HG02798 (cell line): ENCODE measurements around the gene EPHA1.
A peak's percentile ranks its signal among the peaks of the same experiment; 100 is the strongest.
"Not testable (repeated sequence)": the region's sequence is repeated elsewhere in the genome, so short reads cannot be mapped to it uniquely, and the experiment has no call there.

Experiments used
- ATAC-seq: cut with Tn5 transposase; IDR thresholded peaks from one replicate; pipeline ENCODE4 v1.9.1; 2021; ENCODE audit warnings: mild to moderate bottlenecking; ENCODE audit not compliant: unreplicated experiment, poor library complexity

EPHA1 gene

DNA sequence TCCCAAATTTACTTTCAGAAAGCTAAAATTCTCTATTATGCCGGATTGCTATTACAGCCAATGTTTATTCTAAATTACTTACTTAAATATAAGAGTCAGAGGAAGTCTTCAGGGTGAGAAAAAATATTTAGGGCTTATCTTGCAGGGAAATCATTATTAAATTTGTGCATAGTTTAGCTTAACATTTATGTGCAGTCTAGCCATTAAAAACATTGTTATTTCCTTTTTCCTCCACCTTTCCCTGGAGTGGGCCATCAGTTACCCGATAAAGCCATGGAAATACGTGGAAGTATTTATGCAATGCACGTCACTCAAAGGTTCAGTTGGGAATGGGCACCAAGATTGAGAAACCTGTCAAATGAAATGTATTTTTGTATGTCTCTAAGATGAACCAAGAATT lies 25.1 kb upstream of the EPHA1 start:
- ATAC-seq, result no peak

DNA sequence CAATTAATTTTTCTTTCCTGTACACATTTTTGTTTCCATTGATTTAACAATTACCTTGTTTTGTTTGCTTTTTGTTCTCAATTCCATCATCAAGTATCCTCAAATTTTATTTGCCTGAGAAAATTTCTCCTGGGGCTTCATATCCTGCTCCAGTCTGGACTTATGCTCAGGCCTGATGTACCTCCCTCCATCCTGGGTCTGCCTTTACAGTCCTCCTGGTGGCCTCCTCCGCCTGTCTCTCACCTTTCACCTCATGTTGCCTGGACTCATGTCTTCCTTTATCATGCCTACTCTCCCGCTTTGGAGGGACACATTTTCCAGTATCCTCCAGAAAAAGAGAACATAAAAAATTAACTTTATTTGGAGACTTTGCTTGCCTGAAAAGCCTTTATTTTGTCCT lies 22.5 kb upstream of the EPHA1 start:
- no peak for ATAC-seq

DNA sequence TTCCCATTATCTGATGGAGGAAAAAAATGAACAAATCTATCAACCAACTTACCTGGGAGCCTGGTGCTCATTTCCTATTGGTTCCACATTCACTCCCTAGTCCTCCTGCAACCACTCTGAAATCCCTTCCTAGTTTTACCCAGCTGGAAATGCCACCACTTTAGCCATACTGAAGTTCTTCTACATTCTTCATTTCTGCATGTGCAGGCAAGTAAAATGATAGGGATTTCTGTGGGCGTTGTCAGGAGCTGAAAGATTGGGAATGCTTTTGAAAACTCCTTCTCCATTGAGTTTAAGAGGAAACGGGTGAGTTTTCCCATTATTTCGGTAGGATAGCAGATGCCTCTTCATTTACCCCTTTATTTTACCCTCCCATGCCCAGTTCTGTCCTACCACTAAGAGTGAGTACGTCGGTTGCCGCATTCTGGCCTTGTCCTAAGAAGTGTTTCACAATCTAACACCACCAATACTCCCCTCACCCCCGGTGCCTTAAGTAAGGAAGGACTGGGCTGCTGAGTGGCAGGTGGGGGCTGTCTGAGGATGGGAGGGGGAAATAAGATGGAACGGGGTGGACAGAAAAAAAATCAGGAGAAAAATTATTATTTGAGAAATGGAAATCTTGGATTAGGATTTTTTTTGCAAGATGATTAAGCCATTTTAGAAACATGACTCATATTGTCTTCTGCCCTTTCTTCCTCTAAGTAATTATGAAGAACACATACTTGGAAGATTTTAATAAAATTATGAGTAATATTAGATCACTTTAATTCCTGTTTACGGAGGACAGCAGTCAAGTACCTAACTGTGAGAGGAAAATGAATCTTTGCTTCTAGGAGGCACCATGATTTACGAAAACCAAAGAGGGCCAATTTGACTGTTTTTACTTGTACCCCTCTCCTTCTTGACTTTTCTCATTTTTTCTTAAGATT lies 21.4 kb upstream of the EPHA1 start:
- no peak for ATAC-seq

DNA sequence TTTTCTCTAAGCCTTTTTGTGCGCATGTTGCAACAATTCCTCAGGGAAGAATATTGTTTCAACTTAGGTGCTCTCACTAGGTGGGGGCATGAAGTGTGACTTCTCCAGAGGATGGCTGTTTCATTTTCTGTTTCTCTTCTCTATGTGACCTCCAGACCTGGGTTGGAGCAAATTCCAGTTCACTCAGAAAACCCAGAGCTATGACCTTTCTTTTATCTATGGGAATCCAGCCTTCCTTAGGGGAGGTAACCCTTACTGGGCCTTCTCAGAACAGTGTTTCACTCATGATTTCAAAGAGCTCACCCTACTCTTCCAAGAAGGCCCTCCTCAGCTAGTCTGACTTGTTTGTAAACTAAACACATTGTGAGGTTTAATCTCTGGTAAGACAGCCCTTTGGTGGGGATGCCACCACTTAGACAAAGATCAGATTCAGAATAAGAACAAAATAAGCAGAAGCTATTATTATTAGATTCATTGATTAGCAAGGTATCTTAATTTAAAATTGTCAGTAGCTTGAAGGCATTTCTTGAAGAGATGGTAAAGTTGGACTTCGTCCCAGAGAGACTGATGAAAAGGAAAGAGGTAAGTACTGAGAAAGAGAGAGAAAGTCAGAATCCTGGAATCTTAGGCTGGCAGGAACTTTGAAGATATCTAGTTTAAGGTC lies 18.0 kb upstream of the EPHA1 start:
- ATAC-seq, result no peak

DNA sequence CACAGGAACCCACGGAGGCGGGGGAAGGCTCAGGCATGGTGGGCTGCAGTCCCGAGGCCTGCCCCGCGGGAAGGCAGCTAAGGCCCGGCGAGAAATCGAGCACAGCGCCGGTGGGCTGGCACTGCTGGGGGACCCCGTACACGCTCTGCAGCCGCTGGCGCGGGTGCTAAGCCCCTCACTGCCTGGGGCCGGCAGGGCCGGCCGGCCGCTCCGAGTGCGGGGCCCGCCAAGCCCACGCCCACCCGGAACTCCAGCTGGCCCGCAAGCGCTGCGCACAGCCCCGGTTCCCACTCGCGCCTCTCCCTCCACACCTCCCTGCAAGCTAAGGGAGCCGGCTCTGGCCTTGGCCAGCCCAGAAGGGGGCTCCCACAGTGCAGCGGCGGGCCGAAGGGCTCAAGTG lies 15.8 kb upstream of the EPHA1 start:
- not testable (repeated sequence) for ATAC-seq

DNA sequence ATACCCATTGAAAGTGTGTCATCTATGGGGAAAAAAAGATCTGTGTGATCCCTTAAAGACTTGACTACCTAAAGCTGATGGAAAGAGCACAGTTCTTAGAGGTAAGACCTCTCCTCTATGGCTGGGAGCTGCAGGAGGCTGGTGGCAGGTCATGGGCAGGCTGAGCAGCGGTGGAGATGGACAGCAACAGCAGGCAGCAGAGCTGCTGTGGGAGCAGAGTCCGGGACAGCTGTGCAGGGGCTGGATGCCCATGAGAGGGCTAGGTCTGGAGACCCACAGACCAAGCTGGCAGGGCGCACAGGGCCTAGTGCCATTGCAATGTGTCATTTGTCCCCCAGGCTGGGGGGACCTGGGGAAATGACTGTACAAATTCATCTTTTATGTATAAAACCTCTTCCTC lies 13.4 kb upstream of the EPHA1 start:
- no peak for ATAC-seq

DNA sequence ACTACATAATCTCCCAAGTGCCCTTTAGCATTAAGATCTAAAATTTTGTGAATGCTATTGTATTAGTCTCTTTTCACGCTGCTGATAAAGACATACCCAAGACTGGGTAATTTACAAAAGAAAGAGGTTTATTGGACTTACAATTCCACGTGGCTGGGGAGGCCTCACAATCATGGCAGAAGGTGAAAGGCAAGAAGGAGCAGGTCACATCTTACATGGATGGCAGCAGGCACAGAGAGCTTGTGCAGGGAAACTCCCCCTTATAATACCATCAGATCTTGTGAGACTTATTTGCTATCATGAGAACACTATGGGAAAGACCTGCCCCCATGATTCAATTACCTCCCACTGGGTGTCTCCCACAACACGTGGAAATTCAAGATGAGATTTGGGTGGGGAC lies 12.0 kb upstream of the EPHA1 start:
- not testable (repeated sequence) for ATAC-seq

DNA sequence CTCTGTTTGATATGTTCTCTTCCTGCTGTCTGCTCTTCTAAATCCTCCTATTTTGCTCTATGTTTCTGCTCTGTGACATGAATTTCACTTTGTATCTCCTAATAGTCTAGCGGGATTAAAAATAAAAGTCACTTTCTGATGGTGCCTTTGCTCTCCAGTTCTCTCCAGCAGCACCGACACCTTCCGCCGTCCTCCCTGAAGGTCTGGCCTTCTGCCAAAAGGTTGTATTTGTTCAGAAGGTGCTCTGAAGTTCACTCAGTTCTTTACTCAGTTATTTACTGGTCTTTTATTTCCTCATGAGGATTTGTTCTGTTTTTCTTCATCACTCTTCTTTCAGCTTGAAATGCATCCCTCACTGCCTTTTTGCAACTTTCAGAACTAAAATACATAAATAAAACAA lies 11.2 kb upstream of the EPHA1 start:
- no peak for ATAC-seq

DNA sequence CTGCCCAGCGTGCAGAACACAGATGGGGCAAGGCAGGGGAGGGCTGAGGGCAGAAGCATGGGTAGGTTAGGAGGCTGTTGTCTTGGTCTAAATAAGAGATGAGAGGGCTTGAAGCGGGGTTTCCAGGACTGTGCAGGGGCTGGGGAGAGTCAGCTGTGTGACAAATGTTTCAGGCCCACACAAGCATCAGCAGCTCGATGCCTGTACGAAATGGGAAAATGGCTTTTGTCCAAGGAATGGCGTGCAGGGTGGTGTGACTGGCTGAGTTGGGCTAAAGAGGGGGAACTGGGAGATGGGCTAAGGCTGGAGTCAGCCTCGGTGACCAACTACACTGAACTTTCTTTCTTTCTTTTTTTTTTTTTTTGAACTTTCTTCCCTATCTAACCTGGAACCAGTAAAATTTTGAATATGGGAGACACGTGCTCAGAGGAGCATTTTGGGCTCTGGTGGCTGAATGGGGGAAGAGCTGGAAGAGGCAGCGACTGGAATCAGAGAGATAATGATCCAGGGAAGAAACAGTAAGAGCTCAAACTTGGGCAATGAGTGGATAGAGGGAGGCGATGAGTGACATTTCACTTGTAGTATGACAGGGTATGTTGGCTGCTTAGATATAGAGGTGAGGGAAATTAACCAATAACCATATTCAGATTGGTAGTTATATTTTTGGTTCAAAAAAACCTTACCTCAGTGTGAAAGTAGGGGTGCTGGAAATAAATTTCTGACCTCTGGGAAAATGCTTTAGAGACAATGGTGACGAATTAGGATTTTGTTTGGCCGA lies 10.2 kb upstream of the EPHA1 start:
- no peak for ATAC-seq

DNA sequence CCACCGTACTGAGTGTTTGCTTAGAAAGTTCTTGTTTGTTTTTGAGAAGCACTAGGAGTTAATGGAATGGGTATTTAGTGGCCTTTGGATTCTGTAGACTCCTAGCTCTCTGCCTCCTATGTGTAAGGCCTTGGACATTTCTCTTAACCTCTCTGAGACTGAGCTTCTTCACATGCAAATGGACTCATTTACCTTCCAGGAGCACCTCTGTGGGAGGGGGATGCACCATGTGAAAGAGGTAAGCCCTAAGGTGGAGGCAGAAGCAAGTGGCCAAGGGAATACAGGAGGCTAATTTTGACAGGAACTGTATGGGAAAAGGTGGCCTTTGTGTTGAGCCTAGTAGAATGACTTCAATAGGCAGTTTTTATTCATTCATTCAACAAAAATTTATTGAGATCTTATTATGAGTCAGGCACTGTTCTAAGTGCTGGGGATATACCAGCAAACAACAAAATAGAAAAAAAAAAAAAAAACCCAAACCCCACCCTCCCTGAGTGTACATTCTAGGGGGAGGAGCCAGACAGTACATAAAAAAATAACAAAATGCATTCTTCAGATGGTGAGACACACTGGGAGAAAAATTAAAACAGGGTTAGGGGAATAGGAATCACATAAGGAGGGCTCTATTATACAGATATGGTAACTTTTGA lies 9.2 kb upstream of the EPHA1 start:
- ATAC-seq, result no peak

DNA sequence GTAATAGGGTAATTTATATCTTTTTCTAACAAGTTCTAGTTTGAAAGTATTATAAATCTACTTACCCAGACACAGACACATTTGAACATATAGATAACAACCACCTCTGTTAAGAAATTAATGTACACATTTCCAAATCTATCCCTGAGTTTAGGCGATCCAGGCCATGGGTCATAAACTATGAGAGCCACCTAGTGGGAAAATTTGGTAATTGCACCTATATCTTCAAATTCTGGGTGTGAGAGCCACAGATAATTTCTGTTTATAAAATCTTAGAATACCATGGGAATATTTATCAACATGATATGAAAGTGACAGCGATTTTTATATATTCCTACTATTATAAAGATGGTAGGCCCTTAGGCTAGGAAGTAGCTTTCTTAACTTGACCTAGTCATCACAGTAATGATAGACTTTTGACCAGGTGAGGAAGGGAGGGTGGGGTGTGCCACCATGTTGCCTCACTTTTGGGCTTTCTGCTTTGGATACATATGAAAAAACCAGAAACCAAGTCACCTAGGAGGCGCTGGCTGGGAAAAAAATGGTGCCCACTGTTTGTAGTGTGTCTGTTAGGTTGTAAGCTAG lies 8.0 kb upstream of the EPHA1 start:
- ATAC-seq, result peak; percentile 66

DNA sequence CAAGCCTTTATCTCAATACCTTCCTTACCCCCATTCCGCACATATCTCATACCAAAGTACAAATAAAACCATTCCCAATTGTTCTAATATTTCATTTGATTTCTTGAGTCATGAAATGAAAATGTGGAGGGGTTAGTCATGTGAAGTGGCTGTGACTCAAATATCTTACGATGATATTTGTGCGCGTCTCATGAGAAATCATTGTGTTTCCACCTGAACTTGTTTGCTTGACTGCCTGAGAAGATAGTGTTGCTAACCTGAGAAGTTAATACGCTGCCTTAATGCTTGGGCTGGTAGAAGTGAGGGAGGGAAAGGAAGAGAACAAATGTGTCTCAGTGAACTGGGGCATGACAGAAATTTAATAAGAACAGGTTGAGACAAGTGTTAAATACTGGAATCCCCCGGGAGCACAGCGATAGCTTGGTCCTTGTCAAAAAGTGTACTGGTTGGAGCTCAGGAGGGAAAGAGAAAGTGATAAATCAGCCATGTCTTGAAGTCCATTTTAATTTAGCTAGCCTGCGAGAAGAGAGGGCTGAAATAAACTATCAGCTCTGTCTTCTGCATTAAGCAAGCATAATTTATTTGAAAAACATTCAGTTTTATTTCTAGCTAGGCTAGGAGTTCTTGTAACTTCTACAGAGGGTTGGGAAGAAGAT lies 7.2 kb upstream of the EPHA1 start:
- ATAC-seq, result no peak

DNA sequence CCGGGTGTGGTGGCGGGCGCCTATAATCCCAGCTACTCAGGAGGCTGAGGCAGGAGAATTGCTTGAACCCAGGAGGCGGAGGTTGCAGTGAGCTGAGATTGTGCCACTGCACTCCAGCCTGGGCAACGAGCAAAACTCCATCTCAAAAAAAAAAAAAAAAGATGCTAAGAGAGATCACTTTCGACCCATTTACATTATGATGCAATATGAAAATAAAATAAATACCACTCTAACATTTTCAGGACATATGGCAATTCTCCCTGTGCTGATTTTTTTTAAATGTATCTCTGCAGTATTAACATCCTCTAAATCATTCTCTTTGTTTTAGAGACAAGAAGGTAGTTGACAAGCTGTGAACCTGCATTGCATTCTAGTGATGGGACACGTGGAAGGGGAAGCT lies 6.6 kb upstream of the EPHA1 start:
- not testable (repeated sequence) for ATAC-seq

DNA sequence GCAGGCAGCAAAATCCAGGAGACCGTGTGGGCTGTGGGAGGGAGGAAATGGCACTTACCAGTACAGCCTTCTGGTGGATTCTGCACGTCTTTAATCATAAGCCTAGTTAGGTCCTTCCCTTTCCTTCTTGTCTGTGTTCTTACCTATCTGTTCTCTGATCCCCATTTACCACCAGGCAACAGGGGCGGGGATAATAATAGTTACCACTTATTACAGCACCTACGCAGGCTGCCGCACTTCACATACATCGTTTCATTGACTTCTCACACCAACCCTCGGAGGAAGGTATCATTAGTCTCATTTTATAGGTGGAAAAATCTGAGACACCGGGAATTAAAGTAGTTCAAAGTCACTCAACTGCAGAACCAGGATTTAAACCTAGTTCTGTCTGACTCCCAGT lies 4.5 kb upstream of the EPHA1 start:
- ATAC-seq, result no peak

DNA sequence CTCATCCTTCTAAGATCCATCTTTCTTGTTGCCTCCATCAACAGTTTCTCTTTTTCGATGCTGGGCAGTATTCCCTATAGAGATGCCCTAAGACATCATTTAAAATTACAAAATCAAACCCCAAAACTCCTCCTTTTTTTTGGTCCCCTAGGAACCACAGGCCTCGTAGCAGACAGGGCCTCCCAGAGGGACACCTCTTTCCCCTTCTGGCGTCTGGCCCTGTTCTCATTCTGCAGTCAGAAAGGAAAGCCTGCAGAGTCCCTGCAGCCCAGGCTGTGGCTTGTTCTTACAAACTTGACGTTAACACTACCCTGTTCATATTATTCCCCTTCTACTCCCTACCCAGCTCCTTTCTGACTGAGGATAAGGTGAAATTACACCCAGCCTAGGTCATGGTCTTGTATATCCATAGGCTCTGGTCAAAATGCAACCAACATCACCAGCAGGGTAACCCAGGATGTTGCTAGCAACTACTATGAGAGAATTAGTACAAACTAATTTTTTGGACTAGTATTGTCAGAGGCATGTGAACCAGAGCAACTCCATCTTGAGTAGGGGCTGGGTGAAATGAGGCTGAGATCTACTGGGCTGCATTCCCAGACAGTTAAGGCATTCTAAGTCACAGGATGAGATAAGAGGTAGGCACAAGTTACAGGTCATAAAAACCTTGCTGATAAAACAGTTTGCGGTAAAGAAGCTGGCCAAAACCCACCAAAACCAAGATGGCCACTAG lies 3.5 kb upstream of the EPHA1 start:
- no peak for ATAC-seq

DNA sequence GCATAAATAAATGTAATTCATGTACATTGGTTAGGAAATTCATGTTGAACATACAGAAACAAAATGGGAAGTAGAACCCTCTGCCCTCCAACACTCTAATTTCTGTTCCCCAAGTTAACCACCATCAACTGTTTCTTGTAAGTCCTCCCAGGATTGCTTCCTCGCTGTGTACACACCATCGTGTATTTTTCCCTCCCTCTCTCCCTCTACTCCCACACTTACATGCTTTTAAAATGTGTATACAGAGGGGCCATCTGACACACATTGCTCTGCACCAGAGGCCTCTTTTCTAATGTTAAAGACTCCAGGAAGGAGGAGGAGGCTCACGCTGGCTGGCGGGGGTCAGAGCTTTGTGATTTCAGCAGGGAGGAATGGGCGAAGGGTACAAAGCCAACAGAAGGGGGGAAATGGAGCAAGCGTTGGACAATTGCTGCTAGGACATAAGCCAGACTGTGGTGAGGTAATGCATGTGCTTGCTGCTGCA lies 1.9 kb upstream of the EPHA1 start:
- ATAC-seq, result no peak

DNA sequence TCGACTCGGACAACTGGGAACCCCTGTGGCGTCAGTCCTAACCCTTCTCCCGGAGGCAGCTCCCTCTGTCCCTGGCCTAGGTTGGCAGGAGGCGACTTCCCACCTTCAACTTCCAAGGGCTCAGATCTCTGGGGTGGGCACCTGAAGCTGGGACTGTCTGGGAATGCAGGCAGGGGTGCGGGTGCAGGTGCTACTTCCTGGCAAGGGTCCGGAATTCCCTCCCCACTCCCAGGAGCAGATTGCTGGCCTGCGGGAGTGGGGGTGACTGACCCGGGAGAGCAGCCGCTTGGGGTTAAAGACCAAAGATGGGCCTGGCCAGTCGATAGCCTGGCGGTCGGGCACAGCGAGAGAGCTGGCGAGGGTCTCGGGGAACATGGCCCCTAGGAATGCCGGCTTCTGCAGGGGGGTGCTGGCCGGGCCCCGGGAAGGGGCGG lies 387 bp downstream of the EPHA1 start:
- no peak for ATAC-seq

DNA sequence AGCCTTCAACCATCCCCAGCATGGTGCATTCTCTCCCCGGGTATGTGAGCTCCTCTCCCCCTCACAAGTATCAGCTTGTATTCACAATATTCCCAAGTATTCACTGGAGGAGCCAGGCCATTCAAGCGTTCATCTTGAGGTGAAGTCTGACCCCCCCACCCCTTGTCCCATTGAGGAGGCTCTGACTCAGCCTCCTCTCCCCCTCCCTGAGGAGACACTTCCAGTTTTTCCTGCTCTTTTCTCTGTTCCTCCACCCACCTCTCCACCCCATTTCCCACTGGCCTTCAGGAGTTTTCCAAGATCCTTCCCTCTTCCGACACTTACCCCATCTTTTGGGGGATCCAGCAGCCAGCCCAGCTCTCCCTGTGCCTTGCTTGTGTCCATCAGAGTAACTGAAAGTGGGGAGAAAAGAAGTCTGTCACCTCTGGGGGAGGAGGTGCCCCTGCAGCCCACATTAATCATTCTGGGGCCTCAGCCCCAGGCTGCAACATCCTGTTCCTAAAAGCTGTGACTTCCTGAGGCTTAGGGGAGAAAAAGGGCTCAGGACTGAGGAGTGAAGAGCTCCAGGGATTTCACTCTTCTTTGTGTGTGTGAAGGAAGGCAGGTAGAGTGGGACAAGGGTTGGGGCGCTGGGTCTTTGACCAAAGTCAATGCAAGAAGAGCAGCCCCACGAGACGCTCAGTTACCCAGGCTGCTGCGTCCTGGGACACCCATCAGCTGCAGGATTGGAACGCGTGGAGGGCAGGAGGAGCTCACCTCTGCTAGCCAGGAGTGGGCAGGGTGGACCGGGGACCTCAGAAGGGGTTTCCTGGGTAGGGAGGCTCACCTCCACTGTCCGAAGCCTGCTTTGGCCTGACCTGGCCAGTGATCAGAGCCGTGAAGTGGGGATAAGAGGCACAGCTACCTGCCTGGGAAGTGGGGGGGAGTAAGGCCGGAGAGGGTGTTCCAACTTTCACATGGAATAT lies 1.1 kb downstream of the EPHA1 start:
- no peak for ATAC-seq
